ENCODE data around the gene KLHL17.
"Not testable (repeated sequence)": the region's sequence is repeated elsewhere in the genome, so short reads cannot be mapped to it uniquely, and the experiment has no call there.

The KLHL17 gene

GRCh38 chr1:975365-975764, 15.0 kb downstream of the KLHL17 start:
- Histone ChIP-seq H3K9me3 (ENCODE audit: low read depth, low read length) (no peaks in the 10 kb centered on the region), H3K4me3 (peak overlapping the region; percentile 83), H3K36me3 (ENCODE audit: insufficient read depth, low read length) (no peaks in the 10 kb centered on the region), H3K9ac (ENCODE audit: insufficient read length) (no peak overlapping the region), H3K27ac (no peak overlapping the region)
- no peak for DNase-seq (ENCODE audit: low read depth, low spot score)
- TF ChIP-seq FOXP2 (optimal IDR thresholded peaks at IDR 0.05; ENCODE audit: control extremely low read depth, extremely low read length, insufficient read depth) = no peak
- TF ChIP-seq EZH2 (IDR thresholded peaks at IDR 0.05) = no peak
- no peak for TF ChIP-seq POLR2AphosphoS5 (IDR thresholded peaks at IDR 0.05; ENCODE audit: borderline replicate concordance, low read depth, low read length)

DNA sequence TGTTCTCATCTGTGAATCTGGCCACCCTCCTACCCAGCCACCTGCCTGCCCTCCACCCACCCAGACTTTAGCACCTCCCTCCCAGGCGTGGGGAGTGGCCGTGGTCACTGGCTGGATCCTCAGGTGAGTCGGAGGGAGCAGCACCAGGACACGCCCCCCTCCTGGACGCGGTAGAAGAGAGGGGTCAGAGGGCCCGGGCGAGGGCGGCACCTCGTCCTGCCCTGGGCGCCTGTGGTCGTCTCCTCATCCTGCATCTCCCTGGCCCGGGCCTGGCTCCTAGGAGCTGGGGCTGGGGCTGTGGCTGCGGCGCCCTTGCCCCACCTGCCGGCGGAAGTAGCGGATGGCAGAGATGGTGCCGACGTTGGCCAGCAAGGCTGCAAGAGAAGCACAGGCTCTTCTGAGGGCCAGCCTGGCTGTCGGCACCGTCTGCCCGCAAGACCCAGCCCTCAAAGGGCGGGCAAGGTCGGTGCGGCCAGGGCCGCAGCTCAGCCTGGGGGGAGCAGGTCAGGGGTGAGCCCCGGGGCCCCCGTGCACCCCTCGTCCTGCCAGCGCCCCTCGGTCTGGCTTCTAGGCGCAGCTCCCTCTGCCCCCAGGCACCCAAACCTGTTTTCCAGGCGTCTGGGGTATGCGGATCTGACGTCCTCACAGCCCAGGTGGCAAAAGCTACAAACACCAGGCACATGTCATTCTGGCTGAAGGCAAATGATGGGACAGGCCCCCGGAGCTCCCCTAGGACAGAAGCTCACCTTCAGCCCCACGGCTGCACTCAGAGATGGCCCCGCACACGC, 15.7 kb downstream of the KLHL17 start:
- Histone ChIP-seq H3K36me3 (ENCODE audit: insufficient read depth, low read length) (no peaks in the 10 kb centered on the region), H3K9ac (ENCODE audit: insufficient read length) (no peak overlapping the region), H3K27ac (no peak overlapping the region), H3K4me3 (peak overlapping the region; percentile 83), H3K9me3 (ENCODE audit: low read depth, low read length) (no peaks in the 10 kb centered on the region)
- no peak for DNase-seq (ENCODE audit: low read depth, low spot score)
- TF ChIP-seq FOXP2 (optimal IDR thresholded peaks at IDR 0.05; ENCODE audit: control extremely low read depth, extremely low read length, insufficient read depth) = no peak
- TF ChIP-seq POLR2AphosphoS5 (IDR thresholded peaks at IDR 0.05; ENCODE audit: borderline replicate concordance, low read depth, low read length) = no peak
- TF ChIP-seq EZH2 (IDR thresholded peaks at IDR 0.05) = no peak

DNA sequence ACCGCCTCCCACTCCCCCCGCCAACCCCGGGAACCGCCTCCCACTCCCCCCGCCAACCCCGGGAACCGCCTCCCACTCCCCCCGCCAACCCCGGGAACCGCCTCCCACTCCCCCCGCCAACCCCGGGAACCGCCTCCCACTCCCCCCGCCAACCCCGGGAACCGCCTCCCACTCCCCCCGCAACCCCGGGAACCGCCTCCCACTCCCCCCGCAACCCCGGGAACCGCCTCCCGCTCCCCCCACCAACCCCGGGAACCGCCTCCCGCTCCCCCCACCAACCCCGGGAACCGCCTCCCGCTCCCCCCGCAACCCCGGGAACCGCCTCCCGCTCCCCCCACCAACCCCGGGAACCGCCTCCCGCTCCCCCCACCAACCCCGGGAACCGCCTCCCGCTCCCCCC, 16.4 kb downstream of the KLHL17 start:
- not testable (repeated sequence) for H3K27ac ChIP-seq; H3K9me3 ChIP-seq (ENCODE audit: low read depth, low read length); H3K4me3 ChIP-seq; H3K9ac ChIP-seq (ENCODE audit: insufficient read length); DNase-seq (ENCODE audit: low read depth, low spot score); H3K36me3 ChIP-seq (ENCODE audit: insufficient read depth, low read length)

GRCh38 chr1:978069-978834, 17.9 kb downstream of the KLHL17 start:
- Histone ChIP-seq H3K9ac (ENCODE audit: insufficient read length) (no peak overlapping the region), H3K4me3 (no peak overlapping the region), H3K9me3 (ENCODE audit: low read depth, low read length) (no peaks in the 10 kb centered on the region), H3K36me3 (ENCODE audit: insufficient read depth, low read length) (no peaks in the 10 kb centered on the region), H3K27ac (no peak overlapping the region)
- DNase-seq (ENCODE audit: low read depth, low spot score) = no peak
- TF ChIP-seq FOXP2 (optimal IDR thresholded peaks at IDR 0.05; ENCODE audit: control extremely low read depth, extremely low read length, insufficient read depth) (no peak), EZH2 (IDR thresholded peaks at IDR 0.05) (no peak), POLR2AphosphoS5 (IDR thresholded peaks at IDR 0.05; ENCODE audit: borderline replicate concordance, low read depth, low read length) (no peak)

DNA sequence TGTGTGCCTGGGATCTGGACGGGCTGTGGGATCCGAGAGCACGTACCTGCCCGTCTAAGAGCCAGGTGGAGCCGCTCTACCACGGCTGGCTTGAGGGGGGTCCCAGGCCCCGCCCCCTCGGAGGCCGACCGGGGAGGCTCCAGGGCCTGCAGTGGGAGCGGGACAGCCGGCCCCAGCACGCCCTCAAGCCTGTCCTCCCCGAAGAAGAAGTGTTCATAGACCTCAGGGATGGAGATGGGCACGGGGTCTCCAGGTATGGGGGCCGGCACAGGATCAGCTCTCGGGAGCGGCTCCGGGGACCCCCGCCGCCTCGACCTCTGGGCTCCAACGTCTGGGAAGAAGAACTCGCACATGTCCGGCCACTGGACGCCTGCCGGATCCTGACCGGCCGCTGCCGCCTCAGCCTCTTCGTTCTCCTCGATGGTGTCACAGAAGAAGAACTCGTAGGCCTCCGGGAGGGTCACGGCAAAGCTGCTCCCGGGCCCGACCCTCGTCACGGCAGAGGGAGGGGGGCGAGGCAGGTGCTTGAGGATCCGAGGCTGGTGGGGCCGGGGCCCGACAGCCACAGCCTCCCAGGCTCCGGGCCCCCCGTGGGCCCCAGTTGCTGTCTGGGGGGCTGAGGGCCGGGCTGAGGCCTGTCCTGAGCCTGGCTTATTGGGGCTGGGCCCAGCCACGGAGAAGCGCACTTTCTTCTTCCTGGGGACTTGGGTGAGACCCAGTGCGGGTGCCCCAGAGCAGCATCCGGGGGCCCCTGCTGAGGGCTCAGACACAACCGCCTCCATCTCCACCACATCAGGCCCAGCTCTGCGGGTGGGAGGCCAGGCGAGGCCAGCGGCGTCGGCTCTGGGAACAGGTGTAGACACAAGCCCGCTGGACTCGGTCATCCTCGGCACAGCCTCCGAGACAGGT, 18.7 kb downstream of the KLHL17 start:
- no peak for DNase-seq (ENCODE audit: low read depth, low spot score)
- no peak overlapping the region for H3K27ac ChIP-seq
- H3K36me3 ChIP-seq (ENCODE audit: insufficient read depth, low read length) = no peaks in the 10 kb centered on the region
- H3K9ac ChIP-seq (ENCODE audit: insufficient read length) = no peak overlapping the region
- H3K9me3 ChIP-seq (ENCODE audit: low read depth, low read length) = no peaks in the 10 kb centered on the region
- TF ChIP-seq EZH2 (IDR thresholded peaks at IDR 0.05) (no peak), POLR2AphosphoS5 (IDR thresholded peaks at IDR 0.05; ENCODE audit: borderline replicate concordance, low read depth, low read length) (no peak), FOXP2 (optimal IDR thresholded peaks at IDR 0.05; ENCODE audit: control extremely low read depth, extremely low read length, insufficient read depth) (no peak)
- no peak overlapping the region for H3K4me3 ChIP-seq

DNA sequence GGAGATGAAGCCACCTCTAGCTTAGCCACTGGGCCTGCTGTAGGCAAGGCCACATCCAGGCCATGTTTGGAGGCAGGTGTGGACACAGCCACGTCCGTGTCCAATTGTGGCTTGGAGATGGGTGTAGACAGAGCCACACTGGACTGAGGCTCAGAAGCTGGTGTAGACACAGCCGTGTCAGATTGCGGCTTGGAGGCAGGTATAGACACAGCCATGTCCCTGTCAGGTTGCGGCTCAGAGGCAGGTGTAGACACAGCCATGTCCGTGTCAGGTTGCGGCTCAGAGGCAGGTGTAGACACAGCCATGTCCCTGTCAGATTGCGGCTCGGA, 19.3 kb downstream of the KLHL17 start:
- Histone ChIP-seq H3K27ac (no peak overlapping the region), H3K36me3 (ENCODE audit: insufficient read depth, low read length) (no peaks in the 10 kb centered on the region), H3K4me3 (no peak overlapping the region), H3K9me3 (ENCODE audit: low read depth, low read length) (no peaks in the 10 kb centered on the region), H3K9ac (ENCODE audit: insufficient read length) (no peak overlapping the region)
- no peak for DNase-seq (ENCODE audit: low read depth, low spot score)
- TF ChIP-seq FOXP2 (optimal IDR thresholded peaks at IDR 0.05; ENCODE audit: control extremely low read depth, extremely low read length, insufficient read depth) (no peak), EZH2 (IDR thresholded peaks at IDR 0.05) (no peak)

DNA sequence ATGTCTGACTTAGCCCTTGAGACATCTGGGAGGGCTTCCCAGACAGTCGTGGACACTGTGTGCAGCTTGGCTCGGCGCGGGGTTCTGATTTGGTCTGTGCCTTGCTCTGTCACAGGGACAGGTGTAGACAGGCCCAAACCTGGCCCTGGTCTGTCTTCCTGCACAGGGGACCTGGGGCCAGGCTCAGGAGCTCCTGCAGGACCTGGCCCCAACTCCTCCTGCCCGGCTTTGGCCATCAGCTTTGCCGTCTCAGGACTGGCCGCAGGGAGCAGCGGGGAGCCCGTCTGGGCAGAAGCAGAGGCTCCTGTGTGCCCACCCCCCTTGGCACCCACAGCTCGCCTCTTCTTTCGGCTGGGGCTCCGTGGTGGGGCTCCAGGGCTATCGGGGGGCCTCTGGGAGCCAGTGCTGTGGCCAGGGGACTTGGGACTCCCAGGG, 19.8 kb downstream of the KLHL17 start:
- TF ChIP-seq POLR2AphosphoS5 (IDR thresholded peaks at IDR 0.05; ENCODE audit: borderline replicate concordance, low read depth, low read length) (no peak), FOXP2 (optimal IDR thresholded peaks at IDR 0.05; ENCODE audit: control extremely low read depth, extremely low read length, insufficient read depth) (no peak), EZH2 (IDR thresholded peaks at IDR 0.05) (no peak)
- no peaks in the 10 kb centered on the region for H3K9me3 ChIP-seq (ENCODE audit: low read depth, low read length)
- no peak overlapping the region for H3K9ac ChIP-seq (ENCODE audit: insufficient read length)

More for the DNA sequence above, 19.8 kb downstream of the KLHL17 start:
- Histone ChIP-seq H3K27ac (no peak overlapping the region), H3K36me3 (ENCODE audit: insufficient read depth, low read length) (no peaks in the 10 kb centered on the region), H3K4me3 (no peak overlapping the region)
- DNase-seq (ENCODE audit: low read depth, low spot score) = no peak
